C4-2B (cell line): ENCODE results near the gene MAPRE2.
"Not testable (repeated sequence)": the region's sequence is repeated elsewhere in the genome, so short reads cannot be mapped to it uniquely, and the experiment has no call there.

Source experiments
- ZFX ChIP-seq: fragments of 450-650 bp; IDR thresholded peaks from 2 replicates; pipeline ENCODE4 v1.6.1; 2017
- TF ChIP-seq, protein P1 (sequence below): fragments of 450-650 bp; conservative IDR thresholded peaks from 2 replicates; pipeline ENCODE4 v1.5.1; 2017; ENCODE audit warnings: mild to moderate bottlenecking

DNA sequence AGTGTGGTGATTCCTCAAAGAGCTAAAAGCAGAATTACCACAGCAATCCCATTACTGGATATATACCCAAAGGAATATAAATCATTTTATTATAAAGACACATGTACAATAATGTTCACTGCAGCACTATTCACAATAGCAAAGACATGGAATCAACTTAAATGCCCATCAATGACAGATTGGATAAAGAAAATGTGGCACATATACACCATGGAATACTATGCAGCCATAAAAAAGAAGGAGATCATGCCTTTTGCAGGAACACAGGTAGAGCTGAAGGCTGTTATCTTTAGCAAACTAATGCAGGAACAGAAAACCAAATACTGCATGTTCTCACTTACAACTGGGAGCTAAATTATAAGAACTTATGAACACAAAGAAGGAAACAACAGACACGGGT is 129.1 kb downstream of the MAPRE2 start:
- TF ChIP-seq, protein P1, sequence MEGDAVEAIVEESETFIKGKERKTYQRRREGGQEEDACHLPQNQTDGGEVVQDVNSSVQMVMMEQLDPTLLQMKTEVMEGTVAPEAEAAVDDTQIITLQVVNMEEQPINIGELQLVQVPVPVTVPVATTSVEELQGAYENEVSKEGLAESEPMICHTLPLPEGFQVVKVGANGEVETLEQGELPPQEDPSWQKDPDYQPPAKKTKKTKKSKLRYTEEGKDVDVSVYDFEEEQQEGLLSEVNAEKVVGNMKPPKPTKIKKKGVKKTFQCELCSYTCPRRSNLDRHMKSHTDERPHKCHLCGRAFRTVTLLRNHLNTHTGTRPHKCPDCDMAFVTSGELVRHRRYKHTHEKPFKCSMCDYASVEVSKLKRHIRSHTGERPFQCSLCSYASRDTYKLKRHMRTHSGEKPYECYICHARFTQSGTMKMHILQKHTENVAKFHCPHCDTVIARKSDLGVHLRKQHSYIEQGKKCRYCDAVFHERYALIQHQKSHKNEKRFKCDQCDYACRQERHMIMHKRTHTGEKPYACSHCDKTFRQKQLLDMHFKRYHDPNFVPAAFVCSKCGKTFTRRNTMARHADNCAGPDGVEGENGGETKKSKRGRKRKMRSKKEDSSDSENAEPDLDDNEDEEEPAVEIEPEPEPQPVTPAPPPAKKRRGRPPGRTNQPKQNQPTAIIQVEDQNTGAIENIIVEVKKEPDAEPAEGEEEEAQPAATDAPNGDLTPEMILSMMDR = not testable (repeated sequence)
- not testable (repeated sequence) for TF ChIP-seq ZFX
